ENCODE measurements around the gene MRPL30. TPM values are rescaled to one million over a fixed set of nuclear protein-coding genes. Genes with fewer than 3 reads are reported as not detected.
A peak's percentile ranks its signal among the peaks of the same experiment; 100 is the strongest.

MRPL30 gene
- total RNA-seq, 1 donor from 2014 or later, result 18.8 TPM

DNA sequence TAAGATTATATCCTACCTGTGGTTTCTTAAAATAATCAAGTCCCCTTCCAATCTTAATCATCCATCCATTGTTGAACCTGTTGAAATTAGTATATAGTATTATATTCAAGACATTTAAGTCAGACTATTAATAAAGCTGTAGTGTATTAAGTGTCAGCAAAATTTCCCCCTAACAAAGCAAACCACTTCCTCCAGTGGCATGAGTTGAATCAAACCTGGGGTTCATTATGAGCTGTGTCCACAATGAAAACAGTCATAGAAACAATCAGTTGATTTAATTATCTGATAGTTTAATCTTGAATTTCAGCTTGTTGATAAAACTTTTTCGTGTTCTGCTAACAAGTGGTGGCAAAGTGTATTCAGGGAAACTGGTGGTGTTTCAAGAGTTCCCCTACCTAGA is 11.4 kb upstream of the MRPL30 start:
- Histone ChIP-seq H3K4me1 (no peaks in the 10 kb centered on the region), H3K4me3 (no peak overlapping the region), H3K27me3 (no peaks in the 10 kb centered on the region), H3K36me3 (peaks cover 64% of the 10 kb centered on the region), H3K9me3 (no peaks in the 10 kb centered on the region), H3K27ac (no peak overlapping the region)
- intact Hi-C loops (cut with DNase I), result no loop called here
- DNase-seq, result no peak
- TF ChIP-seq, protein P1, sequence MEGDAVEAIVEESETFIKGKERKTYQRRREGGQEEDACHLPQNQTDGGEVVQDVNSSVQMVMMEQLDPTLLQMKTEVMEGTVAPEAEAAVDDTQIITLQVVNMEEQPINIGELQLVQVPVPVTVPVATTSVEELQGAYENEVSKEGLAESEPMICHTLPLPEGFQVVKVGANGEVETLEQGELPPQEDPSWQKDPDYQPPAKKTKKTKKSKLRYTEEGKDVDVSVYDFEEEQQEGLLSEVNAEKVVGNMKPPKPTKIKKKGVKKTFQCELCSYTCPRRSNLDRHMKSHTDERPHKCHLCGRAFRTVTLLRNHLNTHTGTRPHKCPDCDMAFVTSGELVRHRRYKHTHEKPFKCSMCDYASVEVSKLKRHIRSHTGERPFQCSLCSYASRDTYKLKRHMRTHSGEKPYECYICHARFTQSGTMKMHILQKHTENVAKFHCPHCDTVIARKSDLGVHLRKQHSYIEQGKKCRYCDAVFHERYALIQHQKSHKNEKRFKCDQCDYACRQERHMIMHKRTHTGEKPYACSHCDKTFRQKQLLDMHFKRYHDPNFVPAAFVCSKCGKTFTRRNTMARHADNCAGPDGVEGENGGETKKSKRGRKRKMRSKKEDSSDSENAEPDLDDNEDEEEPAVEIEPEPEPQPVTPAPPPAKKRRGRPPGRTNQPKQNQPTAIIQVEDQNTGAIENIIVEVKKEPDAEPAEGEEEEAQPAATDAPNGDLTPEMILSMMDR (IDR thresholded peaks at IDR 0.05), result no peak
- no peak for ATAC-seq

DNA sequence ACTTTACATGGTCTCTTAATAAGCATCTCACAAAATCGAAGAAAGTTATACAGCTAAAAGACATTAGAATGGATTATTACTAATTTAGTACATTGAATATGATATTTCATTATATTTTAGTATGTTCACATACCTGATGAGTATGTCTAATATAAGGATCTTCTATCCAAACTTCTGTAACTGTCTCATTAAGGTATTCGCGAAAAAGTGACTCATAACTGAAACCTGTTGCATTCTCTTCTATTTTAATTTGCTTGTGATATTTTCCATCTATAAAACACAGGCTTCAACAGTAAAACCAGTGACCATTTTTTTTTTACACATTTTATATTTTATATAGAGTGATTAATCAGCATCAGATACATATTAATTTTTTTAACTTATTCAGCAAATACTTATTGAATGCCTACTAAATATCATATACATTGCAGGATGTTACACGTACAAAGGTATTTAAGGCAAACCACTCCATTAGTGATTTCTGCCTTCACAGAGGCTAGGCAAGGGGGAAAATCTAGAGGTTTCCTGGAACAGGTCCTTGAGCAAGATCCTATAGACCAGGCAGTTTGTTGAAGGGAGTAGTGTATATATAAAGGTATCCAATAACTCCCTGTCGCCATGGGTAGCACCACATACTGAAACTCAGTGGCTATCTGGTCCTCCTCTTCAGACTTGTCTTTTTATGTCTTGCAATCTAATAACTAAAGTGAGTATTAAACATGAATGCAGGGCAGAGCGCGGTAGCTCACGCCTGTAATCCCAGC is 9.4 kb upstream of the MRPL30 start:
- no peaks in the 10 kb centered on the region for H3K27me3 ChIP-seq
- no peaks in the 10 kb centered on the region for H3K4me1 ChIP-seq
- intact Hi-C loops (cut with DNase I), result no loop called here
- no peak overlapping the region for H3K4me3 ChIP-seq
- ATAC-seq, result no peak
- H3K36me3 ChIP-seq, result peaks cover 64% of the 10 kb centered on the region
- TF ChIP-seq, protein P1 (IDR thresholded peaks at IDR 0.05), result no peak
- H3K27ac ChIP-seq, result no peak overlapping the region
- H3K9me3 ChIP-seq, result no peaks in the 10 kb centered on the region
- DNase-seq, result no peak

DNA sequence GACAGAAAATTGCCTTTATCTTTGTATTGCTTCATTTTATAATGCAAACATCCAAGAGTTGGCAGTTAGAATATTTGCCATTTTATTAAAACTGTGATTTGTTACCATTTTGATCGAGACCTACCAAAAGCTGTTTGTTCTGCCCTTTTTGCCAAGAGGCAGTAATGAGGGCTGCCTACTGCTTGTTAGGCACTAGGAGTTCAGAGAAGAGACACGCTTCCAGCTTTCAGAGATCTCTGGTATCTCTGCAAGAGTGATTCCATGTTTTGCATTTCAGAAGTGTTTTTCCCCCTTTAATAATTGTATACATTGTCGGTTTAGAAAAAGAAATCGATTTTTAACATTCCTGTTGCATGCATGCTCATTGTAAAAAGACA is 628 bp downstream of the MRPL30 start:
- TF ChIP-seq, protein P1 (IDR thresholded peaks at IDR 0.05), result no peak
- H3K4me3 ChIP-seq, result peak overlapping the region; percentile 86
- H3K36me3 ChIP-seq, result no peaks in the 10 kb centered on the region
- no peaks in the 10 kb centered on the region for H3K9me3 ChIP-seq
- H3K27me3 ChIP-seq, result no peaks in the 10 kb centered on the region
- DNase-seq (no peak), ATAC-seq (no peak)
- intact Hi-C loops (cut with DNase I), result no loop called here
- peak overlapping the region; percentile 74 for H3K27ac ChIP-seq
- H3K4me1 ChIP-seq, result peaks cover 31% of the 10 kb centered on the region

DNA sequence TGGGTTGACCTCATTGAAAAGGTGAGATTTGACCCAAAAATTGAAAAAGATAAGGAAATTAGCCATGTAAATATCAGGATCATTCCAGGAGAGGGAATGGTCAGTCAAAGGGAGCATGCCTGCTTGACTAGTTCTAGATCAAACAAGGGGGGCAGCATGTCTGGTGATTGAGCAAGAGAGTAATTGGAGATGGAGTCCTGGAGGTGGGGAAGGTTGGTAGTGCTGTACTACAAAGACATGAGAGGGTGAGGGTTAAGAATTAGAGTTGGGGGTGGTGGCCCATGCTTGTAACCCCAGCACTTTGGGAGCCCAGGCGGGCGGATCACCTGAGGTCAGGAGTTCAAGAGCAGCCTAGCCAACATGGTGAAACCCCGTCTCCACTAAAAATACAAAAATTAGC is 2.0 kb downstream of the MRPL30 start:
- no peak overlapping the region for H3K27ac ChIP-seq
- H3K4me1 ChIP-seq, result peaks cover 31% of the 10 kb centered on the region
- H3K36me3 ChIP-seq, result no peaks in the 10 kb centered on the region
- H3K27me3 ChIP-seq, result no peaks in the 10 kb centered on the region
- ATAC-seq, result no peak
- H3K4me3 ChIP-seq, result no peak overlapping the region
- intact Hi-C loops (cut with DNase I), result no loop called here
- no peak for DNase-seq
- H3K9me3 ChIP-seq, result no peaks in the 10 kb centered on the region
- TF ChIP-seq, protein P1 (IDR thresholded peaks at IDR 0.05), result no peak

DNA sequence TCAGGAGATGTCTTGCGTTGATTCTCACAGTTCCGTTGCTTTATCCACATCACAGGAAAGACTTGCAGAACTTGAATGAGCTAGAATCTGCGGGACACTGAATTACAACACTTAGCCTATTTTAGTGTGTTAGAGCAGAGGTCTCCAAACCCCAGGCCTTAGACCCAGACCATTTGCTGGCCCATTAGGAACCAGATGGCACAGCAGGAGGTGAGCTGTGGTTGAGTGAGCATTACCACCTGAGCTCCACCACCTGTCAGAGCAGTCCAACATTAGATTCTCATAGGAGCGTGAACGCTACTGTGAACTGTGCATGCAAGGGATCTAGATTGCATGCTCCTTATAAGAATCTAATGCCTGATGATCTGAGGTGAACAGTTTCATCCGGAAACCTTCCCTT is 3.8 kb downstream of the MRPL30 start:
- TF ChIP-seq, protein P1 (IDR thresholded peaks at IDR 0.05), result no peak
- DNase-seq, result no peak
- Histone ChIP-seq H3K4me3 (no peak overlapping the region), H3K36me3 (peaks cover 5% of the 10 kb centered on the region), H3K27me3 (no peaks in the 10 kb centered on the region), H3K9me3 (no peaks in the 10 kb centered on the region), H3K4me1 (peaks cover 22% of the 10 kb centered on the region), H3K27ac (no peak overlapping the region)
- no peak for ATAC-seq
- intact Hi-C loops (cut with DNase I), result no loop called here

Data from upper lobe of right lung (tissue), 1 donor.